K562 (cell line): ENCODE measurements around the gene CALM3. TPM values are rescaled to one million over a fixed set of nuclear protein-coding genes. Genes with fewer than 3 reads are reported as not detected.

Experiments
- CTCFL ChIP-seq: IDR thresholded peaks from 2 replicates; pipeline ENCODE4 v1.6.1; 2011; ENCODE audit warnings: borderline replicate concordance, low read depth, mild to moderate bottlenecking, moderate library complexity, low read length; ENCODE audit not compliant: insufficient read depth, poor library complexity, severe bottlenecking
- E2F4 ChIP-seq: sonication (generic); formaldehyde crosslinking; IDR thresholded peaks from 2 replicates; pipeline ENCODE4 v1.8.0; 2022; ENCODE audit warnings: mild to moderate bottlenecking, low read depth, missing genetic modification reagents
- ID3 ChIP-seq, 2 experiments: fragments of 250-450 bp in 1 of 2; fragments of 450-650 bp in 1 of 2; sonication (Bioruptor Pico) in 1 of 2; IDR thresholded peaks; 2 replicates each; pipeline versions ENCODE4 v1.6.1 to v1.8.0; 2016 to 2021; ENCODE audit warnings: mild to moderate bottlenecking in 2 of 2, moderate library complexity in 2 of 2, missing compliant biosample characterization in 1 of 2, missing genetic modification characterization in 1 of 2
- ILK ChIP-seq: fragments of 450-650 bp; IDR thresholded peaks from 2 replicates; pipeline ENCODE4 v1.6.1; 2016; ENCODE audit warnings: missing genetic modification characterization, low read depth, mild to moderate bottlenecking, missing compliant biosample characterization, moderate library complexity, borderline replicate concordance
- NR4A1 ChIP-seq, 2 experiments: fragments of 250-450 bp in 1 of 2; fragments of 450-650 bp in 1 of 2; sonication (Bioruptor Pico) in 1 of 2; IDR thresholded peaks; 2 replicates each; pipeline versions ENCODE4 v1.4.0 to v1.6.1; 2016 to 2020; ENCODE audit warnings: mild to moderate bottlenecking in 2 of 2, missing compliant biosample characterization in 1 of 2, missing genetic modification characterization in 1 of 2, moderate library complexity in 1 of 2
- SAFB ChIP-seq: fragments of 200-400 bp; formaldehyde crosslinking; IDR thresholded peaks from 2 replicates; pipeline ENCODE4 v1.6.1; 2017; ENCODE audit warnings: low read depth, low read length, borderline replicate concordance
- SMARCE1 ChIP-seq: fragments of 450-650 bp; IDR thresholded peaks from 2 replicates; pipeline ENCODE4 v1.7.1; 2016; ENCODE audit warnings: mild to moderate bottlenecking
- TEAD4 ChIP-seq, 2 experiments: sonication (generic) in 1 of 2; formaldehyde crosslinking in 1 of 2; IDR thresholded peaks; 2 replicates each; pipeline versions ENCODE4 v1.6.1 to v1.8.0; 2012 to 2022; ENCODE audit warnings: borderline replicate concordance in 1 of 2, inconsistent platforms in 1 of 2, low read length in 1 of 2, mild to moderate bottlenecking in 1 of 2, missing genetic modification reagents in 1 of 2
- ZBTB1 ChIP-seq: sonication (generic); formaldehyde crosslinking; IDR thresholded peaks from 2 replicates; pipeline ENCODE4 v1.8.1; 2023; ENCODE audit warnings: missing genetic modification reagents, low read depth, mild to moderate bottlenecking, borderline replicate concordance
- ZFPM2 ChIP-seq: fragments of 250-450 bp; sonication (Bioruptor Pico); IDR thresholded peaks from 2 replicates; pipeline ENCODE4 v1.5.1; 2022; ENCODE audit warnings: mild to moderate bottlenecking
- ZNF143 ChIP-seq: sonication (generic); formaldehyde crosslinking; IDR thresholded peaks from 2 replicates; pipeline ENCODE4 v1.9.0; 2022; ENCODE audit warnings: mild to moderate bottlenecking, missing genetic modification reagents
- polyA plus RNA-seq, 8 experiments: library from polyadenylated mRNA; depleted of rRNA in 4 of 8; stranded (reverse) in 5 of 8; unstranded in 3 of 8; fragments of >200 nt; fragmentation: Nextera tagmentation in 2 of 8; fragmentation: Illumina TruSeq in 1 of 8; extraction: Ambion mirVana in 2 of 8; extraction: Trizol in 1 of 8; gene quantifications; 2 replicates each; pipeline versions ENCODE4 v1.2.1 to v1.2.3, GENCODE V29; 2011 to 2014; ENCODE audit warnings: inconsistent platforms in 1 of 8, missing spikeins in 1 of 8
- total RNA-seq, 7 experiments: library from RNA; depleted of rRNA in 6 of 7; stranded (reverse); fragments of >200 nt in 6 of 7; fragmentation: Illumina TruSeq in 2 of 7; extraction: Trizol in 2 of 7; gene quantifications; 2 replicates each; pipeline versions ENCODE4 v1.2.1 to v1.2.3, GENCODE V29; 2011 to 2021; ENCODE audit warnings: low replicate concordance in 1 of 7
- TF ChIP-seq, protein P1 (sequence below): fragments of 450-650 bp; IDR thresholded peaks from 2 replicates; pipeline ENCODE4 v1.6.1; 2016
- TF ChIP-seq, protein P2 (sequence below): fragments of 250-450 bp; sonication (Bioruptor Pico); IDR thresholded peaks from 2 replicates; pipeline ENCODE4 v1.8.0; 2021; ENCODE audit warnings: moderate library complexity, mild to moderate bottlenecking, inconsistent platforms
- TF ChIP-seq, protein P3 (sequence below): fragments of 450-650 bp; IDR thresholded peaks from 2 replicates; pipeline ENCODE4 v1.6.1; 2017; ENCODE audit warnings: antibody characterized with exemption, mild to moderate bottlenecking

Gene CALM3
- total and polyA plus RNA-seq, 9 of the 15 experiments (the other 6 are each of a cell fraction or from before 2014, with no cell fraction given) = 34.6 to 350 (median 156) TPM

DNA sequence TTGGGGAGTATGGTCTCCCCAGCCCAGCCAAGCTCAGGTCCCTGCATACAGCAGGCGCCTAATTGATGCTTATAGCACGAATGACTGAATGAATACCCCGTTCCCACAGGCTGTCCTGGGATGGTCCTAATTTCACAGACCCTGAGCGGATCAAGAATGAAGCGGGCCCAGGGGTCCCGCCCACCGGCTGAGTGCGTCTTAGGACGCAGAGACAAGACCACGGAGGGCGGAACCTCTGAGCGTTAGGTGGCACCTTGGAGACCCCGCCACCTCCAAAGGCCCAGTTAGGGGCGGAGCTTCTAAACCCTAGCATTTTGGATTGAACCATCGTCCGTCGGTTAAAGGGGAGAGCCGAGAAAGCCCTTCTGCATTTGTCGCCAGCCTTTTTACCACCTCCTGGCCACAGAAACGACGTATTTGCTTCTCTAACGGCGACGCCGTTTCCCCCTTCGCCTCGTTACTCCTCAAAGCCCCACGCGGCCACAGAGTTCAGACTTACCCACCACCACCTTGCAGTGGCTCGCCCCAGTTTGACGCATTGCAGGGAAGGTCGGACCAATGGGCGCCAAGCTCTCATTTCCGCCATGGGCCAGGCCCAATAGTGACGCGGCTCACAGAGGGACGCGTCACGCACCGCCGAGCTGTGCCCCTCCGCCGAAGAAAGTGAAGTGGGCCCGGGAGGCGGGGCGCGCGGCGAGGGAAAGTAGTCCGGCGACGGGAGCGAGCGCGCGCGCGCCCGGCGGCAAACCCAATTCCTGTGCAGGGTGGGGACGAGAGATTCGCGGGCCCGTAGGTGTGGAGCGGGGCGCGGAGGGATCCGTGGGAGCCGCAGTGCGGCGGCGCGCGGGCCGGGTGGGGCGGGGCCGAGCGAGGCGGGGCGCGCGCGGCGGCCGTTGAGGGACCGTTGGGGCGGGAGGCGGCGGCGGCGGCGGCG, 479 bp upstream of the CALM3 start (continued):
- TF ChIP-seq, protein P1, sequence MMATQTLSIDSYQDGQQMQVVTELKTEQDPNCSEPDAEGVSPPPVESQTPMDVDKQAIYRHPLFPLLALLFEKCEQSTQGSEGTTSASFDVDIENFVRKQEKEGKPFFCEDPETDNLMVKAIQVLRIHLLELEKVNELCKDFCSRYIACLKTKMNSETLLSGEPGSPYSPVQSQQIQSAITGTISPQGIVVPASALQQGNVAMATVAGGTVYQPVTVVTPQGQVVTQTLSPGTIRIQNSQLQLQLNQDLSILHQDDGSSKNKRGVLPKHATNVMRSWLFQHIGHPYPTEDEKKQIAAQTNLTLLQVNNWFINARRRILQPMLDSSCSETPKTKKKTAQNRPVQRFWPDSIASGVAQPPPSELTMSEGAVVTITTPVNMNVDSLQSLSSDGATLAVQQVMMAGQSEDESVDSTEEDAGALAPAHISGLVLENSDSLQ = peak; percentile 43; the same call in 1 of the 2 replicates
- TF ChIP-seq TEAD4 (IDR thresholded peaks at IDR 0.05; ENCODE audit: low read length) (peak; percentile 56), TEAD4 (CRISPR knock-in tag; IDR thresholded peaks at IDR 0.05; ENCODE audit: borderline replicate concordance) (no peak), ZNF143 (CRISPR knock-in tag) (no peak), ID3 (CRISPR knock-in tag; IDR thresholded peaks at IDR 0.05) (no peak; the same call in 1 of the 2 replicates), ID3 (tag; IDR thresholded peaks at IDR 0.05) (peak; percentile 97), ILK (tag) (no peak), SMARCE1 (0 out of 2 replicates have a peak, but pooled peaks have one; percentile 22), ZFPM2 (CRISPR knock-in tag) (no peak), SAFB (peak; percentile 69; the same call in 1 of the 2 replicates), NR4A1 (CRISPR knock-in tag; IDR thresholded peaks at IDR 0.05) (no peak), NR4A1 (tag; IDR thresholded peaks at IDR 0.05) (peak; percentile 94), CTCFL (no peak), ZBTB1 (0 out of 2 replicates have a peak, but pooled peaks have one; percentile 50), E2F4 (CRISPR knock-in tag) (peak; percentile 66; the same call in 1 of the 2 replicates)
- TF ChIP-seq, protein P2, sequence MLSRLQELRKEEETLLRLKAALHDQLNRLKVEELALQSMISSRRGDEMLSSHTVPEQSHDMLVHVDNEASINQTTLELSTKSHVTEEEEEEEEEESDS (CRISPR knock-in tag) = no peak
- TF ChIP-seq, protein P3, sequence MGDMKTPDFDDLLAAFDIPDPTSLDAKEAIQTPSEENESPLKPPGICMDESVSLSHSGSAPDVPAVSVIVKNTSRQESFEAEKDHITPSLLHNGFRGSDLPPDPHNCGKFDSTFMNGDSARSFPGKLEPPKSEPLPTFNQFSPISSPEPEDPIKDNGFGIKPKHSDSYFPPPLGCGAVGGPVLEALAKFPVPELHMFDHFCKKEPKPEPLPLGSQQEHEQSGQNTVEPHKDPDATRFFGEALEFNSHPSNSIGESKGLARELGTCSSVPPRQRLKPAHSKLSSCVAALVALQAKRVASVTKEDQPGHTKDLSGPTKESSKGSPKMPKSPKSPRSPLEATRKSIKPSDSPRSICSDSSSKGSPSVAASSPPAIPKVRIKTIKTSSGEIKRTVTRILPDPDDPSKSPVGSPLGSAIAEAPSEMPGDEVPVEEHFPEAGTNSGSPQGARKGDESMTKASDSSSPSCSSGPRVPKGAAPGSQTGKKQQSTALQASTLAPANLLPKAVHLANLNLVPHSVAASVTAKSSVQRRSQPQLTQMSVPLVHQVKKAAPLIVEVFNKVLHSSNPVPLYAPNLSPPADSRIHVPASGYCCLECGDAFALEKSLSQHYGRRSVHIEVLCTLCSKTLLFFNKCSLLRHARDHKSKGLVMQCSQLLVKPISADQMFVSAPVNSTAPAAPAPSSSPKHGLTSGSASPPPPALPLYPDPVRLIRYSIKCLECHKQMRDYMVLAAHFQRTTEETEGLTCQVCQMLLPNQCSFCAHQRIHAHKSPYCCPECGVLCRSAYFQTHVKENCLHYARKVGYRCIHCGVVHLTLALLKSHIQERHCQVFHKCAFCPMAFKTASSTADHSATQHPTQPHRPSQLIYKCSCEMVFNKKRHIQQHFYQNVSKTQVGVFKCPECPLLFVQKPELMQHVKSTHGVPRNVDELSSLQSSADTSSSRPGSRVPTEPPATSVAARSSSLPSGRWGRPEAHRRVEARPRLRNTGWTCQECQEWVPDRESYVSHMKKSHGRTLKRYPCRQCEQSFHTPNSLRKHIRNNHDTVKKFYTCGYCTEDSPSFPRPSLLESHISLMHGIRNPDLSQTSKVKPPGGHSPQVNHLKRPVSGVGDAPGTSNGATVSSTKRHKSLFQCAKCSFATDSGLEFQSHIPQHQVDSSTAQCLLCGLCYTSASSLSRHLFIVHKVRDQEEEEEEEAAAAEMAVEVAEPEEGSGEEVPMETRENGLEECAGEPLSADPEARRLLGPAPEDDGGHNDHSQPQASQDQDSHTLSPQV = no peak
